HG03108 (cell line): ENCODE results near the gene NBPF1.
"Not testable (repeated sequence)": the region's sequence is repeated elsewhere in the genome, so short reads cannot be mapped to it uniquely, and the experiment has no call there.

Experiments used
- ATAC-seq: cut with Tn5 transposase; IDR thresholded peaks from one replicate; pipeline ENCODE4 v1.9.1; 2021; ENCODE audit warnings: moderate library complexity; ENCODE audit not compliant: unreplicated experiment

The NBPF1 gene

GRCh38 chr1:16607853-16608815 lies 5.2 kb downstream of the NBPF1 start:
- ATAC-seq: not testable (repeated sequence)

GRCh38 chr1:16607433-16607851 lies 5.9 kb downstream of the NBPF1 start:
- no peak for ATAC-seq

GRCh38 chr1:16606666-16607432 lies 6.5 kb downstream of the NBPF1 start:
- ATAC-seq: not testable (repeated sequence)

GRCh38 chr1:16605532-16606505 lies 7.5 kb downstream of the NBPF1 start:
- no peak for ATAC-seq

- no peak for ATAC-seq
Measured at GRCh38 chr1:16605213-16605525, 8.2 kb downstream of the NBPF1 start.

- ATAC-seq: not testable (repeated sequence)
Measured at GRCh38 chr1:16604514-16605212, 8.7 kb downstream of the NBPF1 start.

- not testable (repeated sequence) for ATAC-seq
Measured at GRCh38 chr1:16603623-16604022, 9.7 kb downstream of the NBPF1 start.

GRCh38 chr1:16602336-16603011 lies 10.9 kb downstream of the NBPF1 start:
- not testable (repeated sequence) for ATAC-seq

- ATAC-seq: not testable (repeated sequence)
Measured at GRCh38 chr1:16600855-16601786, 12.2 kb downstream of the NBPF1 start.

- ATAC-seq: not testable (repeated sequence)
Measured at GRCh38 chr1:16599326-16599725, 14.0 kb downstream of the NBPF1 start.

GRCh38 chr1:16595216-16595615 lies 18.1 kb downstream of the NBPF1 start:
- not testable (repeated sequence) for ATAC-seq

- ATAC-seq: not testable (repeated sequence)
Measured at GRCh38 chr1:16591845-16592244, 21.5 kb downstream of the NBPF1 start.

GRCh38 chr1:16588081-16588480 lies 25.3 kb downstream of the NBPF1 start:
- not testable (repeated sequence) for ATAC-seq

GRCh38 chr1:16587639-16588038 lies 25.7 kb downstream of the NBPF1 start:
- not testable (repeated sequence) for ATAC-seq

- ATAC-seq: not testable (repeated sequence)
Measured at GRCh38 chr1:16565324-16565723, 48.0 kb downstream of the NBPF1 start.

- not testable (repeated sequence) for ATAC-seq
Measured at GRCh38 chr1:16561035-16561434, 52.3 kb downstream of the NBPF1 start.

GRCh38 chr1:16560498-16560897 lies 52.9 kb downstream of the NBPF1 start:
- ATAC-seq: not testable (repeated sequence)

GRCh38 chr1:16559688-16560087 lies 53.7 kb downstream of the NBPF1 start:
- not testable (repeated sequence) for ATAC-seq
